AG04450 (cell line): Measurements from ENCODE around the gene CEACAM20. TPM values are rescaled to one million over a fixed set of nuclear protein-coding genes. Genes with fewer than 3 reads are reported as not detected.
"Not testable (repeated sequence)": the region's sequence is repeated elsewhere in the genome, so short reads cannot be mapped to it uniquely, and the experiment has no call there.

Source experiments
- CTCF ChIA-PET: fragments of 300-600, 350-600 bp; formaldehyde crosslinking; extraction: SDS; loops from one replicate; lab custom pipeline; 2022; ENCODE audit warnings: antibody characterized with exemption, inconsistent platforms; lab: Charles Lee
- POLR2A ChIA-PET: fragments of 350-600 bp; formaldehyde crosslinking; extraction: SDS; loops from one replicate; lab custom pipeline; 2021; ENCODE audit warnings: antibody characterized with exemption, inconsistent platforms; lab: Yijun Ruan, JAX
- DNase-seq: peaks from one replicate; pipeline ENCODE4 v3.0.0-alpha.2; 2011; ENCODE audit warnings: low read depth, low spot score
- H3K27ac ChIP-seq: one replicate; pipeline ENCODE4 v1.5.1; 2012; ENCODE audit warnings: low read depth, low read length, control low read depth
- H3K27me3 ChIP-seq: one replicate; pipeline ENCODE4 v1.6.0; 2012; ENCODE audit warnings: low read length; ENCODE audit not compliant: control insufficient read depth, insufficient read depth
- H3K4me3 ChIP-seq: 2 replicates; pipeline ENCODE4 v1.5.1; 2011; ENCODE audit warnings: mild to moderate bottlenecking, low read depth, low read length, control low read depth
- H3K9me3 ChIP-seq: 2 replicates; pipeline ENCODE4 v1.5.1; 2012; ENCODE audit warnings: low read length; ENCODE audit not compliant: control insufficient read depth, insufficient read depth
- polyA plus RNA-seq: library from polyadenylated mRNA; depleted of rRNA; stranded (reverse); fragments of >200 nt; gene quantifications from 2 replicates; pipeline ENCODE4 v1.2.3, GENCODE V29; 2011
- TF ChIP-seq, protein P1 (sequence below): IDR thresholded peaks from 2 replicates; pipeline ENCODE4 v1.5.1; 2011; ENCODE audit warnings: low read depth, low read length, control low read depth, inconsistent platforms

Gene CEACAM20
- polyA plus RNA-seq, 1 experiment = not detected

DNA sequence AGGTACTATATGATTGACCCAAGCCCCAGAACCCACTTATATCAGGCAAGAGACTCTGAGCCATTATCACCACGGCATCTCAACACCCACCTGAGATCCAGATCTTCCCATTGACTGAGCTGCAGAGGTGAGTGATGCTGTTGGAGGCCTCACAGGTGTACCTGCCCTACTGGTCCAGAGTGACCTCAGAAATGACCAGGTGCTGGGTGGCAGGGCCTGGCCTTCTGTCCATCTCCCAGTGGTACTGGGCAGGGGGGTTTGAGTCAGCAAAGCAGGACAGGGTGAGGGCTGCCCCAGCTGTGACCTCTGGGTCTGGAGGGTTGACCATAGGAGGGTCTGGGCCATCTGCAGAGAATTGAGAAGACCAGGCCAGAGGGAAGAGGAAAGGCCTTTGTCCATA, 13.2 kb upstream of the CEACAM20 start:
- no peak overlapping the region for H3K4me3 ChIP-seq
- DNase-seq = no peak
- ChIA-PET CTCF (interaction anchor here (0.6 to 0.9 kb wide), 2 partner anchors 28 to 517 kb away, joined by 3 read pairs; no protein-coding TSS in a partner anchor), POLR2A (no interaction called here)
- peaks cover 8% of the 10 kb centered on the region for H3K27me3 ChIP-seq
- TF ChIP-seq, protein P1, sequence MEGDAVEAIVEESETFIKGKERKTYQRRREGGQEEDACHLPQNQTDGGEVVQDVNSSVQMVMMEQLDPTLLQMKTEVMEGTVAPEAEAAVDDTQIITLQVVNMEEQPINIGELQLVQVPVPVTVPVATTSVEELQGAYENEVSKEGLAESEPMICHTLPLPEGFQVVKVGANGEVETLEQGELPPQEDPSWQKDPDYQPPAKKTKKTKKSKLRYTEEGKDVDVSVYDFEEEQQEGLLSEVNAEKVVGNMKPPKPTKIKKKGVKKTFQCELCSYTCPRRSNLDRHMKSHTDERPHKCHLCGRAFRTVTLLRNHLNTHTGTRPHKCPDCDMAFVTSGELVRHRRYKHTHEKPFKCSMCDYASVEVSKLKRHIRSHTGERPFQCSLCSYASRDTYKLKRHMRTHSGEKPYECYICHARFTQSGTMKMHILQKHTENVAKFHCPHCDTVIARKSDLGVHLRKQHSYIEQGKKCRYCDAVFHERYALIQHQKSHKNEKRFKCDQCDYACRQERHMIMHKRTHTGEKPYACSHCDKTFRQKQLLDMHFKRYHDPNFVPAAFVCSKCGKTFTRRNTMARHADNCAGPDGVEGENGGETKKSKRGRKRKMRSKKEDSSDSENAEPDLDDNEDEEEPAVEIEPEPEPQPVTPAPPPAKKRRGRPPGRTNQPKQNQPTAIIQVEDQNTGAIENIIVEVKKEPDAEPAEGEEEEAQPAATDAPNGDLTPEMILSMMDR = no peak
- no peak overlapping the region for H3K27ac ChIP-seq
- no peaks in the 10 kb centered on the region for H3K9me3 ChIP-seq

DNA sequence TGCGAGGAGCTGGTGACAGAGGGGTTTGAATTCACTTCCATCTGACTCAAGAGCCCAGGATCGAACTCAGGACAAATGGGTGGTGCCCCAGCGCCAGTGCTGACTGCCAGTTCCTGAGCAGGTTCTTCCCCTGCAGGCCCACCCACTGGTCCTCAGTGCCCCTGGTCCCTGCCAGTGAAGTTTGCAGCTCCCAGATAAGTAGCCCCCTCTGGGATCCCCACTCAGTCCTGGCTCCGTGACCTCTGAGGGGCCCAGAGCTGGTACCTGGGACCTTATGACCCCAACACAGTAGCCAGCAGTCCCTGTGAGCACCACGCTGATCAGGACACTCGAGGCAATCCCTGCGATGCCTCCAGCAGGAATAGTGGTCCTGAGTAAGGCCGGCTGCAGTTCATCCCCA, 11.3 kb upstream of the CEACAM20 start:
- ChIA-PET POLR2A (no interaction called here), CTCF (no interaction called here)
- TF ChIP-seq, protein P1 = no peak
- Histone ChIP-seq H3K4me3 (no peak overlapping the region), H3K9me3 (no peaks in the 10 kb centered on the region), H3K27me3 (peaks cover 7% of the 10 kb centered on the region), H3K27ac (no peak overlapping the region)
- DNase-seq = no peak

DNA sequence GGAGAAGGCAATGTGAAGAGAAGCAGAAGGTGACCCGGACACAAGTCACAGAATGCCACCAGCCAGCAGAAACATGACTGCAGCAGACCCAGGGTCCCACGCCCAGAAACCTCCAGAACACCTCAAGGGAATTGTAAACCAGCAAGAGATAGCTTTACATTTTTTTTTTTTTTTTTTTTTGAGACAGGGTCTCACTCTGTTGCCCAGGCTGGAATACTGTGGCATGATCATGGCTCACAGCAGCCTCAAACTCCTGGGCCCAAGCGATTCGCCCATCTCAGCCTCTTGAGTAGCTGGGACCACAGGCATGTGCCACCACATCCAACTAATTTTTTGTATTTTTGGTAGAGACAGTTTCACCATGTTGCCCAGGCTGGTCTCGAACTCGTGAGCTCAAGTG, 10.5 kb upstream of the CEACAM20 start:
- TF ChIP-seq, protein P1 = no peak
- ChIA-PET POLR2A (no interaction called here), CTCF (interaction anchor here (0.6 kb wide), 1 partner anchor 1309 kb away, joined by 3 read pairs; no protein-coding TSS in a partner anchor)
- no peak overlapping the region for H3K4me3 ChIP-seq
- no peak overlapping the region for H3K27ac ChIP-seq
- H3K27me3 ChIP-seq = peaks cover 5% of the 10 kb centered on the region
- H3K9me3 ChIP-seq = no peaks in the 10 kb centered on the region
- DNase-seq = no peak

- Histone ChIP-seq H3K27ac (no peak overlapping the region), H3K4me3 (no peak overlapping the region), H3K27me3 (peaks cover 5% of the 10 kb centered on the region), H3K9me3 (no peaks in the 10 kb centered on the region)
- DNase-seq = no peak
- POLR2A ChIA-PET = no interaction called here
- CTCF ChIA-PET = interaction anchor here (0.6 kb wide), 1 partner anchor 1310 kb away, joined by 3 read pairs; no protein-coding TSS in a partner anchor
- TF ChIP-seq, protein P1 = no peak
These were observed 9.9 kb upstream of the CEACAM20 start for GRCh38 chr19:44539236-44539826.

DNA sequence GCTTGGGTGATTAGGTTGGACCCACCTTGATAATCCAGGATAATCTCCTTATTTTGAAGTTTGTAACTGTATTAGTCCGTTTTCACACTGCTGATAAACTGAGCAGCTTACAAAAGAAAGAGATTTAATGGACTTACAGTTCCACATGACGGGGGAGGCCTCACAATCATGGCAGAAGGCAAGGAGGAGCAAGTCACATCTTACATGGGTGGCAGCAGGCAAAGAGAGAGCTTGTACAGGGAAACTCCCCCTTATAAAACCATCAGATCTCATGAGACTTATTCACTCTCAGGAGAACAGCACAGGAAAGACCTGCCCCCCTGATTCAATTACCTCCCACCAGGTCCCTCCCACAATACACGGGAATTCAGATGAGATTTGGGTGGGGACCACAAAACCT, 5.9 kb upstream of the CEACAM20 start:
- DNase-seq, H3K27me3 ChIP-seq, H3K27ac ChIP-seq, H3K4me3 ChIP-seq, POLR2A ChIA-PET, CTCF ChIA-PET, H3K9me3 ChIP-seq: not testable (repeated sequence)
